ENCODE data around the gene MCU. TPM values are rescaled to one million over a fixed set of nuclear protein-coding genes. Genes with fewer than 3 reads are reported as not detected.

The MCU gene
- total RNA-seq, 2 donors from 2014 or later = 12.6 to 14.4 TPM

Other genes with a start within 250 kb of the MCU start
- 10 to 100 TPM; 19.1 to 19.9 TPM for gene MICU1, start 66.1 kb upstream of the MCU start, total RNA-seq
- under 1 TPM in 1 of 2 donors, not detected in 1; 0.13 TPM for gene OIT3, start 201.6 kb downstream of the MCU start, total RNA-seq